ENCODE data around the gene PHEX.

DNA sequence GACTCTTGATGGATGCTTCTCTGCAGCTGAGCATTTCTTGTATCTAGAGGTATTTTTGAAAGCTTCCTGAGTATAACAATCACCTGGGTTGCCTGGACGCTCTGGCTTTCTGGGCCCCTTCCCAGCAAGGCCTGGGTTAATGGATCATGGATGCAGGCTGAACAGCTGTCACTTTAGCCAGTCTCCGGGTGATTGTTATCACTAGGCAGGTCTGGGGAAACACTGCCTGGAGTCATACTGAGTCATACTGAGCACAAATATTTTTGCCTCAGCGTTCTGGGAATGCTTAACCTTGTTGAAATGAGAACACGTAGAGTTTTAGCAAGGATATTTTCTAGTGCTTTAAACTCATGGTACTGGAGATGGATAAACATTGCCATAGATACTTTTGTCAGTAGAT, 102.6 kb downstream of the PHEX start:
- TF ChIP-seq, protein P1, sequence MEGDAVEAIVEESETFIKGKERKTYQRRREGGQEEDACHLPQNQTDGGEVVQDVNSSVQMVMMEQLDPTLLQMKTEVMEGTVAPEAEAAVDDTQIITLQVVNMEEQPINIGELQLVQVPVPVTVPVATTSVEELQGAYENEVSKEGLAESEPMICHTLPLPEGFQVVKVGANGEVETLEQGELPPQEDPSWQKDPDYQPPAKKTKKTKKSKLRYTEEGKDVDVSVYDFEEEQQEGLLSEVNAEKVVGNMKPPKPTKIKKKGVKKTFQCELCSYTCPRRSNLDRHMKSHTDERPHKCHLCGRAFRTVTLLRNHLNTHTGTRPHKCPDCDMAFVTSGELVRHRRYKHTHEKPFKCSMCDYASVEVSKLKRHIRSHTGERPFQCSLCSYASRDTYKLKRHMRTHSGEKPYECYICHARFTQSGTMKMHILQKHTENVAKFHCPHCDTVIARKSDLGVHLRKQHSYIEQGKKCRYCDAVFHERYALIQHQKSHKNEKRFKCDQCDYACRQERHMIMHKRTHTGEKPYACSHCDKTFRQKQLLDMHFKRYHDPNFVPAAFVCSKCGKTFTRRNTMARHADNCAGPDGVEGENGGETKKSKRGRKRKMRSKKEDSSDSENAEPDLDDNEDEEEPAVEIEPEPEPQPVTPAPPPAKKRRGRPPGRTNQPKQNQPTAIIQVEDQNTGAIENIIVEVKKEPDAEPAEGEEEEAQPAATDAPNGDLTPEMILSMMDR (IDR thresholded peaks at IDR 0.05 in 4 of 5, conservative IDR thresholded peaks at IDR 0.05 in 1 of 5), result no peak
- no peak for TF ChIP-seq POLR2A (IDR thresholded peaks at IDR 0.05)

Measured in gastrocnemius medialis (tissue), 4 donors.